Measurements from ENCODE around the gene THEMIS. TPM values are rescaled to one million over a fixed set of nuclear protein-coding genes. Genes with fewer than 3 reads are reported as not detected.

THEMIS gene
- total and polyA plus RNA-seq, 2 experiments from 2014 or later: not detected

DNA sequence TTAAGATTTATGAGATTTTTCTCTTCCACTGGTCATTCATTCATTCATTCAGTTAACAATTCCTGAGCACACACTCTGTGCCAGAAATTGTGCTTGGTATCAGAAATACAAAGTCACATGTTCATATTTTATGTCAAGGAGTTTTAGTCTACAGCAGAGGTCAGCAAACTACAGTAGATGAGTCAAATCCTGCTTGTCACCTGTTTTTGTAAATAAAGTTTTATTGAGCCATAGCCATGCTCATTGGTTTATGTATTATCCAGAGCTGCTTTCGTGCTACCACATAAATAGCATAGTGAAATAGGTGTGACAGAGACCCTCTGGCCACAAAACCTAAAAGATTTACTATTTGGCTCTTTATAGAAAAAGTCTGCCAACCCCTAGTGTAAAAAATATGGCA, 46.8 kb downstream of the THEMIS start (continued):
- TF ChIP-seq, protein P1, sequence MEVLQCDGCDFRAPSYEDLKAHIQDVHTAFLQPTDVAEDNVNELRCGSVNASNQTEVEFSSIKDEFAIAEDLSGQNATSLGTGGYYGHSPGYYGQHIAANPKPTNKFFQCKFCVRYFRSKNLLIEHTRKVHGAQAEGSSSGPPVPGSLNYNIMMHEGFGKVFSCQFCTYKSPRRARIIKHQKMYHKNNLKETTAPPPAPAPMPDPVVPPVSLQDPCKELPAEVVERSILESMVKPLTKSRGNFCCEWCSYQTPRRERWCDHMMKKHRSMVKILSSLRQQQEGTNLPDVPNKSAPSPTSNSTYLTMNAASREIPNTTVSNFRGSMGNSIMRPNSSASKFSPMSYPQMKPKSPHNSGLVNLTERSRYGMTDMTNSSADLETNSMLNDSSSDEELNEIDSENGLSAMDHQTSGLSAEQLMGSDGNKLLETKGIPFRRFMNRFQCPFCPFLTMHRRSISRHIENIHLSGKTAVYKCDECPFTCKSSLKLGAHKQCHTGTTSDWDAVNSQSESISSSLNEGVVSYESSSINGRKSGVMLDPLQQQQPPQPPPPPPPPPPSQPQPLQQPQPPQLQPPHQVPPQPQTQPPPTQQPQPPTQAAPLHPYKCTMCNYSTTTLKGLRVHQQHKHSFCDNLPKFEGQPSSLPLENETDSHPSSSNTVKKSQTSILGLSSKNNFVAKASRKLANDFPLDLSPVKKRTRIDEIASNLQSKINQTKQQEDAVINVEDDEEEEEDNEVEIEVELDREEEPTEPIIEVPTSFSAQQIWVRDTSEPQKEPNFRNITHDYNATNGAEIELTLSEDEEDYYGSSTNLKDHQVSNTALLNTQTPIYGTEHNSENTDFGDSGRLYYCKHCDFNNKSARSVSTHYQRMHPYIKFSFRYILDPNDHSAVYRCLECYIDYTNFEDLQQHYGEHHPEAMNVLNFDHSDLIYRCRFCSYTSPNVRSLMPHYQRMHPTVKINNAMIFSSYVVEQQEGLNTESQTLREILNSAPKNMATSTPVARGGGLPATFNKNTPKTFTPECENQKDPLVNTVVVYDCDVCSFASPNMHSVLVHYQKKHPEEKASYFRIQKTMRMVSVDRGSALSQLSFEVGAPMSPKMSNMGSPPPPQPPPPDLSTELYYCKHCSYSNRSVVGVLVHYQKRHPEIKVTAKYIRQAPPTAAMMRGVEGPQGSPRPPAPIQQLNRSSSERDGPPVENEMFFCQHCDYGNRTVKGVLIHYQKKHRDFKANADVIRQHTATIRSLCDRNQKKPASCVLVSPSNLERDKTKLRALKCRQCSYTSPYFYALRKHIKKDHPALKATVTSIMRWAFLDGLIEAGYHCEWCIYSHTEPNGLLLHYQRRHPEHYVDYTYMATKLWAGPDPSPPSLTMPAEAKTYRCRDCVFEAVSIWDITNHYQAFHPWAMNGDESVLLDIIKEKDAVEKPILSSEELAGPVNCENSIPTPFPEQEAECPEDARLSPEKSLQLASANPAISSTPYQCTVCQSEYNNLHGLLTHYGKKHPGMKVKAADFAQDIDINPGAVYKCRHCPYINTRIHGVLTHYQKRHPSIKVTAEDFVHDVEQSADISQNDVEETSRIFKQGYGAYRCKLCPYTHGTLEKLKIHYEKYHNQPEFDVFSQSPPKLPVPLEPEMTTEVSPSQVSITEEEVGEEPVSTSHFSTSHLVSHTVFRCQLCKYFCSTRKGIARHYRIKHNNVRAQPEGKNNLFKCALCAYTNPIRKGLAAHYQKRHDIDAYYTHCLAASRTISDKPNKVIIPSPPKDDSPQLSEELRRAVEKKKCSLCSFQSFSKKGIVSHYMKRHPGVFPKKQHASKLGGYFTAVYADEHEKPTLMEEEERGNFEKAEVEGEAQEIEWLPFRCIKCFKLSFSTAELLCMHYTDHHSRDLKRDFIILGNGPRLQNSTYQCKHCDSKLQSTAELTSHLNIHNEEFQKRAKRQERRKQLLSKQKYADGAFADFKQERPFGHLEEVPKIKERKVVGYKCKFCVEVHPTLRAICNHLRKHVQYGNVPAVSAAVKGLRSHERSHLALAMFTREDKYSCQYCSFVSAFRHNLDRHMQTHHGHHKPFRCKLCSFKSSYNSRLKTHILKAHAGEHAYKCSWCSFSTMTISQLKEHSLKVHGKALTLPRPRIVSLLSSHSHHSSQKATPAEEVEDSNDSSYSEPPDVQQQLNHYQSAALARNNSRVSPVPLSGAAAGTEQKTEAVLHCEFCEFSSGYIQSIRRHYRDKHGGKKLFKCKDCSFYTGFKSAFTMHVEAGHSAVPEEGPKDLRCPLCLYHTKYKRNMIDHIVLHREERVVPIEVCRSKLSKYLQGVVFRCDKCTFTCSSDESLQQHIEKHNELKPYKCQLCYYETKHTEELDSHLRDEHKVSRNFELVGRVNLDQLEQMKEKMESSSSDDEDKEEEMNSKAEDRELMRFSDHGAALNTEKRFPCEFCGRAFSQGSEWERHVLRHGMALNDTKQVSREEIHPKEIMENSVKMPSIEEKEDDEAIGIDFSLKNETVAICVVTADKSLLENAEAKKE (CRISPR knock-in tag; IDR thresholded peaks at IDR 0.05): no peak
- TF ChIP-seq STAT1 (IDR thresholded peaks at IDR 0.05; ENCODE audit: unreplicated experiment) (no peak), CREB1 (CRISPR knock-in tag; IDR thresholded peaks at IDR 0.05; ENCODE audit: low read depth) (no peak)
- TF ChIP-seq, protein P2, sequence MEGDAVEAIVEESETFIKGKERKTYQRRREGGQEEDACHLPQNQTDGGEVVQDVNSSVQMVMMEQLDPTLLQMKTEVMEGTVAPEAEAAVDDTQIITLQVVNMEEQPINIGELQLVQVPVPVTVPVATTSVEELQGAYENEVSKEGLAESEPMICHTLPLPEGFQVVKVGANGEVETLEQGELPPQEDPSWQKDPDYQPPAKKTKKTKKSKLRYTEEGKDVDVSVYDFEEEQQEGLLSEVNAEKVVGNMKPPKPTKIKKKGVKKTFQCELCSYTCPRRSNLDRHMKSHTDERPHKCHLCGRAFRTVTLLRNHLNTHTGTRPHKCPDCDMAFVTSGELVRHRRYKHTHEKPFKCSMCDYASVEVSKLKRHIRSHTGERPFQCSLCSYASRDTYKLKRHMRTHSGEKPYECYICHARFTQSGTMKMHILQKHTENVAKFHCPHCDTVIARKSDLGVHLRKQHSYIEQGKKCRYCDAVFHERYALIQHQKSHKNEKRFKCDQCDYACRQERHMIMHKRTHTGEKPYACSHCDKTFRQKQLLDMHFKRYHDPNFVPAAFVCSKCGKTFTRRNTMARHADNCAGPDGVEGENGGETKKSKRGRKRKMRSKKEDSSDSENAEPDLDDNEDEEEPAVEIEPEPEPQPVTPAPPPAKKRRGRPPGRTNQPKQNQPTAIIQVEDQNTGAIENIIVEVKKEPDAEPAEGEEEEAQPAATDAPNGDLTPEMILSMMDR (conservative IDR thresholded peaks at IDR 0.05; ENCODE audit: low read depth in 2 of 2): peak in 1 of 2 experiments; percentile 27; a peak in 2 of 4 replicates

DNA sequence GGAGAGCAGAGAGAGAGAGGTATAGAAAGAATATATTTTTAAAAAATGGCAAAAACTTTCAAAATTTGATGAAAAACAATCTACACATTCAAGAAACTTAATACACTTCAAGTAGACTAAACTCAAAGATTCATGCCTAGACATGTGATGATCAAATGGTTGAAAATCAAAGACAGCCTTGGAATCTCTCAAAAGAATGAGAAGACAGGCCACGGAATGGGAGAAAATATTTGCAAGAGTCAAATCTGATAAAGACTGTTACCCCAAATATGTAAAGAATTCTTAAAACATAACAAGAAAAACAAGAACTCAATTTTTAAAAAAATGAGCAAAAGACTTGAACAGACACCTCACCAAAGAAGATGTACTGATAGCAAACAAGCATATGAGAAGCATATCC, 49.7 kb downstream of the THEMIS start:
- DNase-seq (ENCODE audit: low spot score) (no peak), ATAC-seq (no peak)
- no peak overlapping the region for H2AFZ ChIP-seq
- H3K4me2 ChIP-seq: no peak overlapping the region
- Mint-ChIP-seq H3K4me3 (no peak overlapping the region), H3K9me3 (no peaks in the 10 kb centered on the region), H3K4me1 (no peaks in the 10 kb centered on the region), H3K36me3 (ENCODE audit: low read depth) (no peaks in the 10 kb centered on the region; the same call in 2 of the 3 replicates), H3K27me3 (ENCODE audit: insufficient read depth, low read depth, poor library complexity) (no peaks in the 10 kb centered on the region), H3K27ac (no peak overlapping the region)
- no peaks in the 10 kb centered on the region for H3K27me3 ChIP-seq (ENCODE audit: insufficient read depth)
- no peaks in the 10 kb centered on the region for H4K20me1 ChIP-seq (replicated peaks; ENCODE audit: insufficient read depth)
- H3F3A ChIP-seq (replicated peaks; ENCODE audit: low read depth): no peaks in the 10 kb centered on the region
- H3K27ac ChIP-seq (ENCODE audit: low read depth): no peak overlapping the region
- no peaks in the 10 kb centered on the region for H3K4me1 ChIP-seq (ENCODE audit: insufficient read depth)
- H3K9me2 ChIP-seq (ENCODE audit: insufficient read depth): no peaks in the 10 kb centered on the region
- H3K4me3 ChIP-seq: no peak overlapping the region
- H3K79me2 ChIP-seq (replicated peaks; ENCODE audit: insufficient read depth): no peaks in the 10 kb centered on the region
- no peaks in the 10 kb centered on the region for H3K36me3 ChIP-seq (ENCODE audit: insufficient read depth)
- no peak for TF ChIP-seq EZH2phosphoT487 (IDR thresholded peaks at IDR 0.05; ENCODE audit: unreplicated experiment)
- TF ChIP-seq, protein P3, sequence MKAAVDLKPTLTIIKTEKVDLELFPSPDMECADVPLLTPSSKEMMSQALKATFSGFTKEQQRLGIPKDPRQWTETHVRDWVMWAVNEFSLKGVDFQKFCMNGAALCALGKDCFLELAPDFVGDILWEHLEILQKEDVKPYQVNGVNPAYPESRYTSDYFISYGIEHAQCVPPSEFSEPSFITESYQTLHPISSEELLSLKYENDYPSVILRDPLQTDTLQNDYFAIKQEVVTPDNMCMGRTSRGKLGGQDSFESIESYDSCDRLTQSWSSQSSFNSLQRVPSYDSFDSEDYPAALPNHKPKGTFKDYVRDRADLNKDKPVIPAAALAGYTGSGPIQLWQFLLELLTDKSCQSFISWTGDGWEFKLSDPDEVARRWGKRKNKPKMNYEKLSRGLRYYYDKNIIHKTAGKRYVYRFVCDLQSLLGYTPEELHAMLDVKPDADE (IDR thresholded peaks at IDR 0.05): no peak
- TF ChIP-seq JUNB (IDR thresholded peaks at IDR 0.05; ENCODE audit: unreplicated experiment): no peak
- TF ChIP-seq EZH2 (IDR thresholded peaks at IDR 0.05; ENCODE audit: low read depth, unreplicated experiment): no peak
- TF ChIP-seq ZNF114 (CRISPR knock-in tag; IDR thresholded peaks at IDR 0.05): no peak
